C4-2B (cell line): ENCODE measurements around the gene PTP4A2.

Experiments
- CTCF ChIP-seq: fragments of 450-650 bp; conservative IDR thresholded peaks from 2 replicates; pipeline ENCODE4 v1.5.1; 2017; ENCODE audit warnings: mild to moderate bottlenecking
- ZFX ChIP-seq: fragments of 450-650 bp; IDR thresholded peaks from 2 replicates; pipeline ENCODE4 v1.6.1; 2017

GRCh38 chr1:31926252-31926651, 11.9 kb downstream of the PTP4A2 start:
- TF ChIP-seq CTCF (no peak), ZFX (no peak)
